Vagina (tissue), 2 donors: ENCODE data around the gene LMBR1. TPM values are rescaled to one million over a fixed set of nuclear protein-coding genes. Genes with fewer than 3 reads are reported as not detected.

Source experiments
- DNase-seq, 2 donors: peaks; one replicate each; pipeline ENCODE4 v3.0.0-alpha.2; 2017; ENCODE audit errors: extremely low spot score in 2 of 2
- H3K27ac ChIP-seq: fragments of 200-600 bp; sonication (generic); one replicate; pipeline ENCODE4 v1.5.1; 2019
- H3K27me3 ChIP-seq: fragments of 200-600 bp; sonication (generic); one replicate; pipeline ENCODE4 v1.5.1; 2019
- H3K36me3 ChIP-seq, 2 donors: fragments of 200-600 bp; sonication (generic); one replicate each; pipeline ENCODE4 v1.5.1; 2017 to 2019
- H3K4me1 ChIP-seq: fragments of 200-600 bp; sonication (generic); one replicate; pipeline ENCODE4 v1.5.1; 2019
- H3K4me3 ChIP-seq, 2 donors: fragments of 200-600 bp; sonication (generic); 1 replicate in 1 of 2; 2 replicates in 1 of 2; pipeline ENCODE4 v1.5.1; 2016 to 2019
- H3K9me3 ChIP-seq: fragments of 200-600 bp; sonication (generic); one replicate; pipeline ENCODE4 v1.5.1; 2019
- CTCF ChIP-seq, 3 experiments: fragments of 450-650 bp in 2 of 3; fragments of 200-600 bp in 1 of 3; sonication (generic) in 1 of 3; IDR thresholded peaks; one replicate each; pipeline ENCODE4 v1.5.1; 2017 to 2019; ENCODE audit warnings: antibody characterized with exemption in 3 of 3, mild to moderate bottlenecking in 2 of 3, moderate library complexity in 2 of 3
- POLR2A ChIP-seq, 2 donors: fragments of 450-650 bp; IDR thresholded peaks; one replicate each; pipeline ENCODE4 v1.6.1; 2017; ENCODE audit warnings: antibody characterized with exemption in 2 of 2, mild to moderate bottlenecking in 2 of 2, moderate library complexity in 2 of 2
- POLR2AphosphoS5 ChIP-seq, 2 donors: sonication (generic); formaldehyde crosslinking; IDR thresholded peaks; one replicate each; pipeline ENCODE4 v1.9.0; 2017; ENCODE audit warnings: antibody characterized with exemption in 2 of 2, mild to moderate bottlenecking in 2 of 2, low read depth in 1 of 2; ENCODE audit not compliant: insufficient read depth in 1 of 2
- intact Hi-C: fragments of 100-400 bp; cut with DNase I; formaldehyde crosslinking; loops from one replicate; pipeline ENCODE4 v1.15.1; 2023
- total RNA-seq: library from RNA; depleted of rRNA; stranded (reverse); fragments of >200 nt; gene quantifications from one replicate; pipeline ENCODE4 v1.2.3, GENCODE V29; 2016

Gene LMBR1
- total RNA-seq, 1 donor from 2014 or later: 45.7 TPM

GRCh38 chr7:156642306-156643045, 250.5 kb downstream of the LMBR1 start:
- DNase-seq: no peak
- no peaks in the 10 kb centered on the region for H3K36me3 ChIP-seq
- no peaks in the 10 kb centered on the region for H3K27me3 ChIP-seq
- H3K27ac ChIP-seq: no peak overlapping the region
- TF ChIP-seq POLR2A (IDR thresholded peaks at IDR 0.05) (no peak), CTCF (IDR thresholded peaks at IDR 0.05) (no peak), POLR2AphosphoS5 (IDR thresholded peaks at IDR 0.05; ENCODE audit: insufficient read depth in 1 of 2, low read depth in 1 of 2) (no peak)
- H3K9me3 ChIP-seq: no peaks in the 10 kb centered on the region
- intact Hi-C loops: no loop called here
- peaks cover 5% of the 10 kb centered on the region for H3K4me1 ChIP-seq
- H3K4me3 ChIP-seq: no peak overlapping the region

GRCh38 chr7:156640949-156641485, 252.0 kb downstream of the LMBR1 start:
- no peak for TF ChIP-seq POLR2A (IDR thresholded peaks at IDR 0.05)
- no peak for TF ChIP-seq POLR2AphosphoS5 (IDR thresholded peaks at IDR 0.05; ENCODE audit: insufficient read depth in 1 of 2, low read depth in 1 of 2)
- no peak for TF ChIP-seq CTCF (IDR thresholded peaks at IDR 0.05)
- no peak for DNase-seq
- intact Hi-C loops: no loop called here

GRCh38 chr7:156640257-156640948, 252.6 kb downstream of the LMBR1 start, which contains the start of gene RNF32:
Gene RNF32, plus strand, starts transcription at chr7:156640774. Its CDS starts 3,104 bp downstream, at chr7:156643878.
- intact Hi-C loops: no loop called here
- Histone ChIP-seq H3K36me3 (no peaks in the 10 kb centered on the region), H3K4me1 (peaks cover 5% of the 10 kb centered on the region), H3K9me3 (no peaks in the 10 kb centered on the region), H3K27me3 (no peaks in the 10 kb centered on the region), H3K27ac (peak within 1 kb of the TSS; percentile 46), H3K4me3 (peak within 1 kb of the TSS; percentile 72 to 84)
- TF ChIP-seq POLR2AphosphoS5 (IDR thresholded peaks at IDR 0.05; ENCODE audit: insufficient read depth in 1 of 2, low read depth in 1 of 2): peak in 1 of 2 donors; percentile 75
- no peak for TF ChIP-seq POLR2A (IDR thresholded peaks at IDR 0.05)
- peak in 1 of 2 donors; percentile 90 for DNase-seq

More at GRCh38 chr7:156640949-156641485, 252.0 kb downstream of the LMBR1 start:
- Histone ChIP-seq H3K4me1 (peaks cover 5% of the 10 kb centered on the region), H3K36me3 (no peaks in the 10 kb centered on the region), H3K4me3 (peak overlapping the region; percentile 72 to 84), H3K9me3 (no peaks in the 10 kb centered on the region), H3K27ac (peak overlapping the region; percentile 46), H3K27me3 (no peaks in the 10 kb centered on the region)

GRCh38 chr7:156639426-156640256, 253.3 kb downstream of the LMBR1 start:
- Histone ChIP-seq H3K36me3 (no peaks in the 10 kb centered on the region), H3K9me3 (no peaks in the 10 kb centered on the region), H3K27me3 (no peaks in the 10 kb centered on the region), H3K4me3 (peak overlapping the region; percentile 72 to 84), H3K27ac (peak overlapping the region; percentile 46), H3K4me1 (peaks cover 5% of the 10 kb centered on the region)
- intact Hi-C loops: no loop called here
- DNase-seq: no peak
- TF ChIP-seq POLR2AphosphoS5 (IDR thresholded peaks at IDR 0.05; ENCODE audit: insufficient read depth in 1 of 2, low read depth in 1 of 2) (no peak), POLR2A (IDR thresholded peaks at IDR 0.05) (no peak), CTCF (IDR thresholded peaks at IDR 0.05) (no peak)
